ENCODE data around the gene WRNIP1.

Gene WRNIP1

DNA sequence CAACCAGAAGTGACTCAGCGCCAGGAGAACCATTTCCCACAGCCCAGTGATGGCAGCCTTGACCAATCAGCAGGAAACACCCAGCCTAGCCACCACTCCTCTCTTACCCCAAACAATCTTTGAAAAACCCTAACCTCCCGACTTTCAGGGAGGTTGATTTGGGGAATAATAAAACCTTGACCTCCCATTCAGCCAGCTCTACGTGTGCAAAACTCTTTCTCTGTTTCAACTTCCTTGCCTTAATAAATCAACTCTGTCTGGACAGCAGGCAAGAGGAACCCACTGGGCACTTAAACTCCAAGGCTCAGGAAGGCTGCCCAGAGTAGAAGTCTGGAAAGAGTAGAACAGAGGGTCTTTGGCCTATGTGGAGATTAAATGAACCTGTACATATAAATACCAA lies 41.5 kb downstream of the WRNIP1 start:
- DNase-seq (ENCODE audit: low read depth in 2 of 2) = no peak

DNA sequence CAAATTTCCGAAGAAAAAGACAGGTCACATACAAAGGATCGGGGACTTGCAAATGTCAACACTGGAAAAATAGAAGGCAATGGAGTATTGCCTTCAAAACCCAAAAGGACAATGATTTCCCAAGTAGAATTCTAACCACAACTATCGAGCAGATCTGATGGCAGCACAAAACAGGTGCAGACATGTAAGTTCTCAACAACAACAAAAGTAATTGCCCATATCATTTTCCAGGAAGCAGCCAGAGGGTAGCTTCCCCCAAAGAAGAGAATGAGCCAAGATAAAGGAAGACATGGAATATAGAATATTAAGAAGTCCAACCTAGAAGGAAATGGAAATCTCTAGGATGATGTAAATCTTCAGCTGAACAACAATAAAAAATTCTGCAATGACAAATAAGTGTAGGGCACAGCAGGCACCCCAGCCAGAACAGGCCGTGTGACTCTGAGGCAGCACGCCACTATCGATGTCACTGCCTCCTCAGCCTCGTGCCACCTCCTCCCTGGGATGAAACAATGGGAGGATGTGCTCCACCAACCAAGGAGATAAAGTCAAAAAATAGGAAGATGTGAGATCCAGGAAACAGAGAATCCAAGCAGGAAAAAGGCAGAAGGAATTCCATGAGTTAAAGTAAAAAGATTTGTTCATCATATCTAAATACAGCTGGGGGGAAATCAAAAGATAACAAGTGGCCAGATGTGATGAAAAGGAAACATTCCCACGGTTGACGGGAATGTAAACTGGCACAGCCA lies 42.3 kb downstream of the WRNIP1 start:
- DNase-seq (ENCODE audit: low read depth in 2 of 2) = no peak

DNA sequence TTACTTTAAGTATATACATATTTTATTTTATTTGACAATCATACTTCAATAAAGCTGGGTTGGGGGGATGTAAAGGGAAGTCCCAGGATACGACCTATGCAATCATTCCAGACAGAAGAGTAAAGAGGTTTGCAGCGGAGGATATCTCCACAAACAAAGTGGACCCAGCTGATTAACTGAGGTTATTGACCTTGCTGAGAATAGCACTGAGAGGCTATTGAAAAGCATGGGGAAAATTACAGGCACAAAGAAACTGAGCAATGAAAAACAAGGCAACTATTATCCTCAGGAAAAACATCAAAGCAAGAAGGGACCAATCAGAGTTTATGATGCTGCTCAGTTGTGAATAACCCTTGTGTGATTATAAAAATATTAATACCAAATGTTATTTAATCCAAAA lies 43.8 kb downstream of the WRNIP1 start:
- no peak for DNase-seq (ENCODE audit: low read depth in 2 of 2)

DNA sequence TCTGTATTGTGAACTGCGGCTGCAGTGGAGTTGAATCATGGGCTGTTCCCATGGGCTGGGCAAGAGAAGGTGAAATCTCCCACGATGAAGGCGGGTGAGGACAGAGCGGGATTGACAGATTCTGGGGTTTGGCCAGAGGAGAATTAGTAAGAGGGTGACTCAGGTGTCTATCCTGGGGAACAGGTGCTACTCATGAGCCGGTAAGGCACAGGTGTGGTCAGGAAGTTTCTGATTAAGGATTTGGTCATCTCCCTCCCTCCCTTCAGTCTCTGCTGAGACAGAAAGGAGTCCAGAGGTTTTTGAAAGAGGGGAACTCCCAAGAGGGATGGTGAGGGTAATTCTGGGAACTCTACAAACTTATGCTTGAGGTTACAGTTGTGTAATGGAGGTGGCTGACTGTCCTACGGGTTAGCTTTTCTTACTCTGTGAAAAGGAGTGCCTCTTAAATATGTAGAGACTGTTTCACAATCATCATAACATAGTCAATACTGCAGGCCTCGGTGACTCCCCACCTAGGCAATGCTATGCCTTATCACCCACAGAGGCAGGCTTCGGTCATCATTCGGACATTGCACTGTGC lies 45.0 kb downstream of the WRNIP1 start:
- no peak for DNase-seq (ENCODE audit: low read depth in 2 of 2)

DNA sequence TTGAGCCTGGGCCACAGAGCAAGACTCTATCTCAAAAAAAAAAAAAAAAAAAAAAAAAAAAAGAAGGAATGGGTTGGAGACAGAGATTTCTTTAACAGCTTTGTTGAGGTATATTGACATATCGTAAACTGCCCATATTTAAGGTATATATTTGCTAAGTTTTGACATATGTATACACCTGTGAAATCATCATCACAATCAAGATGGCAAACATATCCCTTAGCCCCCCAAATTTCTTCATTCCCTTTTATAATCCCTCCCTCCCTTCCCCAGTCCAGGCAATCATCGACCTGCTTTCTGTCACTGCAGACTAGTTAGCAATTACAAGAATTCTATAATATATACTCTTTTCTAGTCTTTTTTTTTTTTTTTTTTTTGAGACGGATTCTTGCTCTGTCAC lies 47.5 kb downstream of the WRNIP1 start:
- DNase-seq (ENCODE audit: low read depth in 2 of 2) = no peak

DNA sequence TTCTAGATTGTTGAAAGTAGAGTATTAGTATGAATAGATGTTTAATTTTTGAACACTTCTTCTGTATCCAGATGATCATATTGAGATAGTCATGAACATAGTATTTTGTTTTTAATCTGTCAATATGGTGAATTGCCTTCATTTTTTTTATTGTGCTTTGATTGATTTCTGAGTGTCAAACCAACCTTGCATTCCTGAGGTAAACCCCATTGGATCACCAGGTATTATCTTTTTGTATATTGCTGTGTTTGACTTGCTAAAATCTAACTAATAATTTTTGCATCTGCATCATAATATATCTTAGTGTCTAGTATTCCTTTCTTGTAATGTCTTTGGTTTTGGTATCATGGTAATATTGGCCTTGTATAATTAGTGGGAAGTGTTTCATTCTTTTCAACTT lies 51.0 kb downstream of the WRNIP1 start:
- DNase-seq (ENCODE audit: low read depth in 2 of 2) = no peak

DNA sequence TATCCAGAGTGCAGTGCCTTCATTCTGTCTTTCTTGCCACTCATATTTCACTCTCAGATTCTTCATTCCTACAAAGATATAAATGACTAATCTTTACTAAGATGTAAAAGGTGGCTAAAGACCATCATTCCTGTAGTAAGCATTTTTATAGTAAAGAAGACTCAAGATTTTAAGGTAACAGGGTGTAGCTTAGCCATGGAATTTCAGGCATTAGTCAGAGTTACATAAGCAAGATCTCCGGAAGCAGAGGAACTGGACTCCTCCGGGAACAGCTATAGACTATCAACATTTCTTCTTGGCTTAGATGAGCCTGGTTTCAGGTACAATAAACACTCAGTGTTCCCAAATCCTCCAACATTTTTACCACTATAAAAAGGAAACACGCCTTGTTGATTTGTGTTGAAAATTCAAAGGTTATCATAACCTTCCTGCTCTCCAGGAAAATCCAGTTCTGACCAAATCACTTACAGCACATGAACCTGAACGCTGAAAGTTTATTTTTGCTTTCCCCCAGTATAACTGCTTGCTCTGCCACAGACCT lies 52.8 kb downstream of the WRNIP1 start:
- no peak for DNase-seq (ENCODE audit: low read depth in 2 of 2)

DNA sequence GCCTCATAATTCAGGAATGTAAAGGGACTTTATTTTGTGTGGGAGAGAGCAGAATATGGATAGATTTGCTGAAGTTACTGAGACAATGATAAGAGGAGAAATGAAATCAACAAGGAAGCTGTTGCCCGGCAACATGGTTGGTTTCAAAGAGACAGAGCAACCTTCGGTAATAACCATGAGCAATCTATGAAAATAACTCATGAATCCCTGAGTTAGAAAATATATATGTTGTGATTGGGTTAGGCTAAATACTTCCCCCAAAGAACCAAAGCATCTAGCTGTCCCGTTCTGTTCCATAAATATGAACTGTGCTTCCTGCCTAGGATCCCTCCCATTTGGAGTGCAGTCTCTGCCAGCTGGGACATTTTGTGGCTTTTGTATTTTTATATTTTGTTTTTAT lies 53.4 kb downstream of the WRNIP1 start:
- DNase-seq (ENCODE audit: low read depth in 2 of 2) = no peak

DNA sequence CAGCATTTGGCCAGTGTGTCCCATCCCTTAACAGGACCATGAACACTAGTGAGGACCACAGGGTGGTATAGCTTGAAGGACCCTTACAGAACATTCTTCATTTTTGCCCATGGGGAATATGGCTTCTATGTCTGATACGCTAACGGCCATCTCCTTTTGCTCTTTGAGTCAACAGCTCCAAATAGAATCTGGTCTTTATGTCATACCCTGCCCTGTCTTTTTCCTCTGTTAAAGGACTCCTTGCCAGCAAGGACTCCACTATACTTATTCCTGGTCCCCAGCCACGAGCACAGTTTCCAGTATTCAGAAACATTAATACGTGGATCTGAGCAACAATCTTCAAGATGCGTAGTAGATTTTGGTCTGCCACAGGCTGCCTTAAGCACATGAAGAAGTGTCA lies 53.9 kb downstream of the WRNIP1 start:
- DNase-seq (ENCODE audit: low read depth in 2 of 2) = no peak

DNA sequence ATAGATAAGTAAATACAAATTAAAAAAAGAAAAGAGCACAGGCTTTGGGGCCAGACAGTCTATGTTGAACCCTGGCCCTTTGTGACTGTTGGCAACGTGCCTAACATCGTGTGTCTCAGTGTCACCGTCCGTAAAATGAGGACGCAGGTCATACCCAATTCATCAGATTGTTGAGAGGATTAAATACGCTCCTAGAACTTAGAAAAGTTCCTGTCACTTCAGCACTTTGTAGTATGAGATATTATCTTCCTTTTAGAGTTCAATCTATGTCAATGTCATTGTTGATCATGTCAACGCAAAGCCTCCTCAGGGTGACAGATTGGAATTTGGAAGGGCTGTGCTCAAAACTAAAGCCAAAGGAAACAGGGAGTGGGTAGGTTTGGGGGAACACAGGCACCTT lies 54.8 kb downstream of the WRNIP1 start:
- DNase-seq (ENCODE audit: low read depth in 2 of 2) = no peak

DNA sequence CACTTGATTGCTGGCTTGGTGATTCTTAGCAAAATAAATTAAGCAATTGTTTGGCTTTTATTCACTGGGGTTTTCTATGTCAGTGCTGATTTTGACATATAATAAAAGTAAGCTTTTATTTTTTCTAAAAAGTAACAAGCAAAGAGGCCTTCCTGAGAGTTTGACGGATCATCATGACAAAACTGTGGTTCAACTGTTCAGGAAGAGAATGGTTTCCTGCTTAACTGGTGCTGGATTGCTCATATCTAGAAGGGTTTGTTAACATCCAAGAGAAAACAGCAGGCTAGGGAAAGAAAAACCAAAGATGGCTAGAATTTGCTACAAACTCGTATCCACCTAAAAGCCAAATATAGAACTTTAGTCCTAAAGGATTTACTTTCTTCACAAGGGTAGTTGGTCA lies 55.2 kb downstream of the WRNIP1 start:
- DNase-seq (ENCODE audit: low read depth in 2 of 2) = no peak

DNA sequence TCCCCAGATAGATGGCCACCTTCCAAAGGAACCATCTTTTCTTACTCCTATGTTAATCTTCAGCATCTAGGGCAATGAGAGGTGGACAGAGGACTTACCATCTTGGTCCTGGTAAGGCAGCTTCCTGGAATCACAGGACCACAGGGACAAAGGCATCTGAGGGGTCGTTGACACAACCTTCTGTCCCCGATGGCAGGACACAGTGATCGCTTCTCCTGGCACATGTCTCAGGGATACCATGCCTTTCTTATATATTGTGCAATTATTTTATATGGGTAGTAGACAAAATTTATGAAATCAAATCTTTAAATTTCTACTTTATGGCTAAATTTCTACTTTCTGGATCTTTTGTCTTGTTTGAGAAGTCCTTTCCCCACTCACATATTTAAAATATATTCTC lies 56.4 kb downstream of the WRNIP1 start:
- no peak for DNase-seq (ENCODE audit: low read depth in 2 of 2)

DNA sequence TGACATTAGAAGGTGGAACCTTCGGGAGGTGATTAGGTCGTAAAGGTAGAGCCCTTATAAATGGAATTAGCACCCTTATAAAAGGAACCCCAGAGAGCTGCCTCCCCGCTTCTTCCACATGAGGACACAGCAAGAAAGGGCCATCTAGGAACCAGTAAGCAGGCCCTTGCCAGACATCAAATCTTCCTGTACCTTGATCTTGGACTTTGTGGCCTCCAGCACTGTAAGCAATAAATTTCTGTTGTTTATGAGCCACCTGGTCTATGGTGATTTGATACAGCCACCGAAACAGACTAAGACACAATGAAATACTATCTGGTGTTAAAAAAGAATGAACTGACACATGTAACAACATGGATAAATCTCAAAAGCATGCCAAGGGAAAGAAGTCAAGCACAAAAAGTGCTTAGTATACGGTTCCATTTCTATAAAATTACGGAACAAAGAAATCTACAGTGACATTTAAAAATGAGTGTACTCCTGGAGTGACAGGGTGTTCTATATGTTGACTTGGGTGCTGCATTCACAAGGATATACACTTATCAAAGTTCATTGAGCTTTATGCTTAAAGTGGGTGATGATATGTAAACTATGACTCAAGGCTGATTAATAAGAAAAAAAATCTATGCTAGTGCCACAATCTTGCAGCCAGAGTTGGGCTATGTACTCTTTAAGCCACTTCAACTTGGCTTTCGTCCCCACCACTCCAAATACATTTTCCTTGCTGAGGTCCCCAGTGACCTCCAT lies 58.1 kb downstream of the WRNIP1 start:
- no peak for DNase-seq (ENCODE audit: low read depth in 2 of 2)

DNA sequence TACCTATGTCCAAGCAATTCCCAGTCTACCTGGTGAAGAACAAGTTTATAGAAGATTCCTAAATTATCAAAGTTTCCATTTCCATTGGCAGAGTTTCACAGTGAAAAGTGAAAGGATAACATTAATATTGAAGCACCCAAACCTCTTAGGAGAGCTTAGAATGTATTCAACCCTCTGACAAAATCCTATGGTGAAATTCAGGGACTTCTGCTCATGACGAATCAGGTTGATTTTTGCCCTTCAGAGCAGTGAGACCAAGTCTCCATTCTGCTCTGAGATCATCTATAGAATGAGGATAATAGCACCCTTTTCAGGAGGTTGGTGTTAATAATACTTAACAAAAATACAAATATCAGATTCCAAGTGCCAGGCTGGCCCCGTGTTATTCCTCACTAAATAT lies 60.9 kb downstream of the WRNIP1 start:
- no peak for DNase-seq (ENCODE audit: low read depth in 2 of 2)

DNA sequence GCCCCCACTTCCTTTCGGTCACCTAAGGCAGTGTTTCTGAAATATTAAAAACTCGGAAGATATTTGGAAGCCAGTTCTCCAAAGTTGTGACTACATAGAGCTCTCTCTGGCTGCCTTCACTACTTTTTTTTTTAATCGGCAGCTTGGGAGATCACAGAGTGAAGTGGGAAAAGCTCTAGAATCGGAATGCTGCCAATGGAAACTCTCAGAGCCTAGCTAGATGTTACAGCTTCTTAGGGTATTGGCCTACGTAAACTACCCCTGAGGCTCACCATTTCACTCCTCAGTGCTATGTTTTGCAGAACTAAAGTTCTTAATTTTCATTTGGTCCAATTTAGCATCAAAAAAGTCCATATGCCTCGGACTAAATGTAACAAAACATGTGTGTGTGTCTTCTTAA lies 61.9 kb downstream of the WRNIP1 start:
- no peak for DNase-seq (ENCODE audit: low read depth in 2 of 2)

DNA sequence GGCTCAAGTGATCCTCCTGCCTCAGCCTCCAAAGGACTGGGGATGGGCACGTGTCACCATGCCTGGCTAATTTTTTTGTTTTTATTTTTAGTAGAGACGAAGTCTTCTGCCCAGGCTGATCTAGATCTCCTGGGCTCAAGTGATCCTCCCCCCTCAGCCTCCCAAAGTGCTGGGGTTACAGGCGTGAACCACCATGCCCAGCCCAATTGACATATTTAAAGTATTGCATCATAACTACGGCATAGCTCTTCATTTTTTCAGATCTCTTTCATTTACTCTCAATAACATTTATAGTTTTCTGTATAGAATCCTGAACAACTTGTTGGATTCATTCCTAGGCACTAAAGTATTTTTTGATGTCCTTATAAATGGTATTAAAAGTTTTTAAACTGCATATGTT lies 63.4 kb downstream of the WRNIP1 start:
- no peak for DNase-seq (ENCODE audit: low read depth in 2 of 2)

DNA sequence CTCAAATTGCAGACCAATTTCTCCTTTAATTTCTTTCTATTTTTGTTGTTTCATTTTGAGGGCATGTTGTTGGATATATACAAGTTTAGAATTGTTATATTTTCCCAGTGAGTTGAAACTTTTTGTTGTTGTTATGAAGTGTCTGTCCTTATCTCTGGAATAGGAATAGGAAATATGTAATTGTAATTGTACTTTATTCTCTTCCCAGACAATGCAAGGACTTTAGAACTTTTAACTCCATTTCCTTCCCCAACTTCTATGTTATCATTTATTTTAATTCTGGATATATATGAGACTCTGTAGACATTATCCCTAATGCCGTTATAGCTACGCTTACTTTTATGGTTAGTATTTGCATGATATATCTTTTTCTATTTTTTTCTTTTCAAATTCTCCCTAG lies 64.1 kb downstream of the WRNIP1 start:
- no peak for DNase-seq (ENCODE audit: low read depth in 2 of 2)

DNA sequence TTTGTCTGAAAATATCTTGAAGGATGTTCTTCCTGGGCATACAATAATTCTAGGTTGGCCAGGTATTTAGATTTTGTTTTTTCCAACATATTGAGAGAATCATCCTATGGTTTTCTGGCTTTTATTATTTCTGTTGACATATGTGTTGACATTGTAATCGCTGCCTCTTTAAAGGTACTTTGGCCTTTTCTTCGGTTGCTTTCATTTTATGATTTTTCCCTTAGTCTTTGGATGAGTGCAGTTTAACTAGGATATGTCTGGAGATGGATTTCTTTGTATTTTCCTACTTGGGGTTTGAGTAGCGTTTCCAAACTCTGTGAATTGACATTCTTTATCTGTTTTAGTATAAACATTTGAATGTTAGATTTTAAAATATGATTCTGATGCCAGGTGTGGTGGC lies 65.0 kb downstream of the WRNIP1 start:
- DNase-seq (ENCODE audit: low read depth in 2 of 2) = no peak

DNA sequence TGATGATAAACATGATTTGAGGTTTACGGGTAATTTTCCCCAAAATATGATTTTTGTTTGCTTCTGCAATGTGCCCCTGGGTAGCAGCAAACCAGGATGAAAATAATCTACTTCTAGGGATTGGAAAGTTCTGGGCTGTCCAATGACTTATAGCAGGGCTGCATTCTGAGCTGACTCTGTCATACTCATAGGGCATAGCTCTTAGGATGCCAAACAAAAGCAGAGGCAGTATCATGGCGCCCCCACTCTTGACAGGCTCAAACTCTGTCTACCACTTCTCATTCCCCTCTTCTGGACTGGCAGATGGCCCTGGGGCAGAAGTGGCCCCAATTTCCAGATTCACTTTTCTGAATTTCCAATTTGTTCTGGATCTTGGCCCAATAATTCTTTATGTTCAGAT lies 66.2 kb downstream of the WRNIP1 start:
- DNase-seq (ENCODE audit: low read depth in 2 of 2) = no peak

DNA sequence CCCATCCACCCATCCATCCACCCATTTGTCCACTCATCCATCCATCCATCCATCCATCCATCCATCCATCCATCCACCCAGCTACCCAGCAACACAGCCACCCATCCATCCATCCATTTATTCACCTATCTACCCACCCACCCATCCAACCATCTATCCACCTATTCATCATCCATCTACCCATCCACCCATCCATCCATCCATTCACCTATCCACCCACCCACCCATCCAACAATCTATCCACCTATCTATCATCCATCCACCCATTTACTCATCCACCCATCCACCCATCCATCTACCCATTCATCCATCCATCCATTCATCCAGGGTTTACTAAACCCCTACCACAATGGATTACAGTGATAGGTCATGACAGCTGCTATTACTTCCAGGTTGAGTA lies 69.1 kb downstream of the WRNIP1 start:
- no peak for DNase-seq (ENCODE audit: low read depth in 2 of 2)

Data from stimulated activated CD4-positive, alpha-beta T cell treated with anti-CD3 and anti-CD28 coated beads, Interleukin-15, amount 100 ng/mL, for 48 hours (primary cell).